Liver (tissue), 9 donors: ENCODE data around the gene PSPN. TPM values are rescaled to one million over a fixed set of nuclear protein-coding genes. Genes with fewer than 3 reads are reported as not detected.

Experiments
- DNase-seq: peaks from one replicate; pipeline ENCODE4 v3.0.0-alpha.2; 2017; ENCODE audit warnings: low spot score
- H3K27ac ChIP-seq, 2 donors: one replicate each; pipeline ENCODE4 v1.7.0; 2013; ENCODE audit warnings: inconsistent platforms in 2 of 2, low read length in 2 of 2, control low read depth in 1 of 2, low read depth in 1 of 2, mild to moderate bottlenecking in 1 of 2
- H3K27me3 ChIP-seq, 4 donors: one replicate each; pipeline versions ENCODE4 v1.6.1 to v1.7.0; 2013; ENCODE audit warnings: low read length in 3 of 4, inconsistent platforms in 1 of 4, mild to moderate bottlenecking in 1 of 4, moderate library complexity in 1 of 4; ENCODE audit not compliant: control insufficient read depth in 4 of 4, insufficient read depth in 4 of 4
- H3K36me3 ChIP-seq, 4 donors: one replicate each; pipeline versions ENCODE4 v1.6.1 to v1.7.0; 2013; ENCODE audit warnings: low read length in 3 of 4, mild to moderate bottlenecking in 3 of 4, low read depth in 1 of 4, moderate library complexity in 1 of 4; ENCODE audit not compliant: control insufficient read depth in 4 of 4, insufficient read depth in 3 of 4
- H3K4me1 ChIP-seq, 4 donors: one replicate each; pipeline versions ENCODE4 v1.6.1 to v1.7.0; 2013; ENCODE audit warnings: low read length in 3 of 4, mild to moderate bottlenecking in 3 of 4, moderate library complexity in 1 of 4; ENCODE audit not compliant: control insufficient read depth in 4 of 4, insufficient read depth in 4 of 4
- H3K4me3 ChIP-seq, 3 donors: one replicate each; pipeline versions ENCODE4 v1.6.1 to v1.7.0; 2013; ENCODE audit warnings: low read length in 3 of 3, control low read depth in 1 of 3, low read depth in 1 of 3, mild to moderate bottlenecking in 1 of 3
- H3K9ac ChIP-seq, 2 donors: one replicate each; pipeline ENCODE4 v1.7.0; 2013; ENCODE audit warnings: low read length in 2 of 2, mild to moderate bottlenecking in 2 of 2, moderate library complexity in 2 of 2, control low read depth in 1 of 2, low read depth in 1 of 2
- H3K9me3 ChIP-seq, 4 donors: one replicate each; pipeline versions ENCODE4 v1.6.1 to v1.7.0; 2013; ENCODE audit warnings: low read length in 3 of 4; ENCODE audit not compliant: control insufficient read depth in 4 of 4
- CTCF ChIP-seq: fragments of 150-350 bp; IDR thresholded peaks from 2 replicates; pipeline ENCODE4 v1.5.1; 2017; ENCODE audit warnings: improper control_type of control experiment, low read depth, low read length; ENCODE audit not compliant: missing input control
- EGR1 ChIP-seq, 2 donors: IDR thresholded peaks; 2 replicates each; pipeline ENCODE4 v1.6.1; 2016 to 2018; ENCODE audit warnings: antibody characterized with exemption in 2 of 2, low read depth in 2 of 2
- FOXA1 ChIP-seq: IDR thresholded peaks from 2 replicates; pipeline ENCODE4 v1.6.1; 2016; ENCODE audit warnings: antibody characterized with exemption
- FOXA2 ChIP-seq: IDR thresholded peaks from 2 replicates; pipeline ENCODE4 v1.6.1; 2016; ENCODE audit warnings: antibody characterized with exemption
- GABPA ChIP-seq, 2 donors: IDR thresholded peaks in 1 of 2; conservative IDR thresholded peaks in 1 of 2; 2 replicates each; pipeline ENCODE4 v1.6.1; 2016; ENCODE audit warnings: antibody characterized with exemption in 2 of 2, mild to moderate bottlenecking in 1 of 2, moderate library complexity in 1 of 2
- HNF4A ChIP-seq, 2 donors: conservative IDR thresholded peaks; 2 replicates each; pipeline ENCODE4 v1.6.1; 2016; ENCODE audit warnings: antibody characterized with exemption in 2 of 2, mild to moderate bottlenecking in 2 of 2
- JUND ChIP-seq, 2 donors: IDR thresholded peaks; 2 replicates each; pipeline ENCODE4 v1.6.1; 2016; ENCODE audit warnings: antibody characterized with exemption in 2 of 2
- NR2F2 ChIP-seq: IDR thresholded peaks from 2 replicates; pipeline ENCODE4 v1.6.1; 2016; ENCODE audit warnings: antibody characterized with exemption
- RAD21 ChIP-seq, 2 donors: IDR thresholded peaks; 2 replicates each; pipeline ENCODE4 v1.6.1; 2016; ENCODE audit warnings: antibody characterized with exemption in 2 of 2, mild to moderate bottlenecking in 2 of 2
- REST ChIP-seq: IDR thresholded peaks from 2 replicates; pipeline ENCODE4 v1.6.1; 2016; ENCODE audit warnings: antibody characterized with exemption, mild to moderate bottlenecking
- RXRA ChIP-seq, 2 donors: IDR thresholded peaks; 2 replicates each; pipeline ENCODE4 v1.6.1; 2017 to 2018; ENCODE audit warnings: antibody characterized with exemption in 2 of 2, mild to moderate bottlenecking in 1 of 2
- SP1 ChIP-seq: IDR thresholded peaks from 2 replicates; pipeline ENCODE4 v1.6.1; 2018; ENCODE audit warnings: antibody characterized with exemption, mild to moderate bottlenecking
- TAF1 ChIP-seq: conservative IDR thresholded peaks from 2 replicates; pipeline ENCODE4 v1.6.1; 2016; ENCODE audit warnings: antibody characterized with exemption, mild to moderate bottlenecking
- YY1 ChIP-seq: IDR thresholded peaks from 2 replicates; pipeline ENCODE4 v1.6.1; 2016; ENCODE audit warnings: antibody characterized with exemption, mild to moderate bottlenecking
- ZBTB33 ChIP-seq: IDR thresholded peaks from 2 replicates; pipeline ENCODE4 v1.6.1; 2016; ENCODE audit warnings: antibody characterized with exemption
- whole genome bisulfite sequencing: extraction: QIAGEN DNeasy Blood & Tissue Kit; methylation state at CpG from one replicate; pipeline ENCODE4 v1.1.7; 2013; 5-methylcytosine and 5-hydroxymethylcytosine counted together
- polyA plus RNA-seq, 2 donors: library from polyadenylated mRNA; stranded (reverse) in 1 of 2; unstranded in 1 of 2; fragments of 200-250 nt in 1 of 2; fragments of >200 nt in 1 of 2; fragmentation: Nextera tagmentation in 1 of 2; extraction: Ambion mirVana in 1 of 2; gene quantifications; one replicate each; pipeline versions ENCODE4 v1.2.1 to v1.2.3, GENCODE V29; 2013 to 2015
- total RNA-seq, 2 donors: library from RNA; depleted of rRNA; stranded (reverse); fragments of >200 nt; gene quantifications; one replicate each; pipeline ENCODE4 v1.2.3, GENCODE V29; 2014
- TF ChIP-seq, protein P1 (sequence below): IDR thresholded peaks from 2 replicates; pipeline ENCODE4 v1.6.1; 2016; ENCODE audit warnings: antibody characterized with exemption
- TF ChIP-seq, protein P2 (sequence below): IDR thresholded peaks from 2 replicates; pipeline ENCODE4 v1.6.1; 2016; ENCODE audit warnings: antibody characterized with exemption
- donor health status: healthy.
- donor health status: healthy.
- donor health status: healthy.
- donor health status: healthy.
- donor health status: healthy.

The PSPN gene
- total and polyA plus RNA-seq, 4 donors: 0.51 to 0.75 (median 0.62) TPM

GRCh38 chr19:6393074-6393982 lies 17.6 kb upstream of the PSPN start, which contains the start of gene GTF2F1 (continued):
- peak; percentile 70 for TF ChIP-seq YY1
- no peak for TF ChIP-seq JUND (IDR thresholded peaks at IDR 0.05)
- TF ChIP-seq ZBTB33: no peak
- TF ChIP-seq NR2F2: no peak
- no peak for TF ChIP-seq TAF1
- TF ChIP-seq, protein P1, sequence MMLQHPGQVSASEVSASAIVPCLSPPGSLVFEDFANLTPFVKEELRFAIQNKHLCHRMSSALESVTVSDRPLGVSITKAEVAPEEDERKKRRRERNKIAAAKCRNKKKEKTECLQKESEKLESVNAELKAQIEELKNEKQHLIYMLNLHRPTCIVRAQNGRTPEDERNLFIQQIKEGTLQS: no peak
- TF ChIP-seq GABPA (IDR thresholded peaks at IDR 0.05 in 1 of 2, conservative IDR thresholded peaks at IDR 0.05 in 1 of 2): peak; percentile 85 to 94

GRCh38 chr19:6392221-6393073 lies 16.7 kb upstream of the PSPN start:
- no peak for DNase-seq
- no peaks in the 10 kb centered on the region for H3K27me3 ChIP-seq
- H3K27ac ChIP-seq: peak overlapping the region; percentile 86 to 87
- H3K4me3 ChIP-seq: peak overlapping the region; percentile 69 to 97 (median 93)
- 7% methylated on average over 30 of the region's 30 CpGs for WGBS
- no peaks in the 10 kb centered on the region for H3K9me3 ChIP-seq
- peaks cover 10 to 26% (median 15%) of the 10 kb centered on the region in 4 donors for H3K36me3 ChIP-seq
- peaks cover 5 to 14% (median 11%) of the 10 kb centered on the region in 4 donors for H3K4me1 ChIP-seq
- TF ChIP-seq HNF4A (conservative IDR thresholded peaks at IDR 0.05) (no peak), FOXA1 (no peak), GABPA (IDR thresholded peaks at IDR 0.05 in 1 of 2, conservative IDR thresholded peaks at IDR 0.05 in 1 of 2) (no peak), RAD21 (IDR thresholded peaks at IDR 0.05) (no peak), EGR1 (IDR thresholded peaks at IDR 0.05; ENCODE audit: low read depth in 2 of 2) (no peak), SP1 (no peak), ZBTB33 (no peak), CTCF (no peak), JUND (IDR thresholded peaks at IDR 0.05) (no peak), REST (no peak), FOXA2 (no peak), TAF1 (no peak), RXRA (IDR thresholded peaks at IDR 0.05) (no peak)
- TF ChIP-seq, protein P1: no peak
- TF ChIP-seq, protein P2, sequence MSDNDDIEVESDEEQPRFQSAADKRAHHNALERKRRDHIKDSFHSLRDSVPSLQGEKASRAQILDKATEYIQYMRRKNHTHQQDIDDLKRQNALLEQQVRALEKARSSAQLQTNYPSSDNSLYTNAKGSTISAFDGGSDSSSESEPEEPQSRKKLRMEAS: no peak
- peak overlapping the region; percentile 83 to 94 for H3K9ac ChIP-seq
